GM18519 (cell line): Measurements from ENCODE around the gene UTS2R.

Experiments
- ATAC-seq: cut with Tn5 transposase; IDR thresholded peaks from one replicate; pipeline ENCODE4 v1.9.1; 2021; ENCODE audit warnings: mild to moderate bottlenecking, moderate library complexity; ENCODE audit not compliant: unreplicated experiment, low FRiP score

The UTS2R gene

DNA sequence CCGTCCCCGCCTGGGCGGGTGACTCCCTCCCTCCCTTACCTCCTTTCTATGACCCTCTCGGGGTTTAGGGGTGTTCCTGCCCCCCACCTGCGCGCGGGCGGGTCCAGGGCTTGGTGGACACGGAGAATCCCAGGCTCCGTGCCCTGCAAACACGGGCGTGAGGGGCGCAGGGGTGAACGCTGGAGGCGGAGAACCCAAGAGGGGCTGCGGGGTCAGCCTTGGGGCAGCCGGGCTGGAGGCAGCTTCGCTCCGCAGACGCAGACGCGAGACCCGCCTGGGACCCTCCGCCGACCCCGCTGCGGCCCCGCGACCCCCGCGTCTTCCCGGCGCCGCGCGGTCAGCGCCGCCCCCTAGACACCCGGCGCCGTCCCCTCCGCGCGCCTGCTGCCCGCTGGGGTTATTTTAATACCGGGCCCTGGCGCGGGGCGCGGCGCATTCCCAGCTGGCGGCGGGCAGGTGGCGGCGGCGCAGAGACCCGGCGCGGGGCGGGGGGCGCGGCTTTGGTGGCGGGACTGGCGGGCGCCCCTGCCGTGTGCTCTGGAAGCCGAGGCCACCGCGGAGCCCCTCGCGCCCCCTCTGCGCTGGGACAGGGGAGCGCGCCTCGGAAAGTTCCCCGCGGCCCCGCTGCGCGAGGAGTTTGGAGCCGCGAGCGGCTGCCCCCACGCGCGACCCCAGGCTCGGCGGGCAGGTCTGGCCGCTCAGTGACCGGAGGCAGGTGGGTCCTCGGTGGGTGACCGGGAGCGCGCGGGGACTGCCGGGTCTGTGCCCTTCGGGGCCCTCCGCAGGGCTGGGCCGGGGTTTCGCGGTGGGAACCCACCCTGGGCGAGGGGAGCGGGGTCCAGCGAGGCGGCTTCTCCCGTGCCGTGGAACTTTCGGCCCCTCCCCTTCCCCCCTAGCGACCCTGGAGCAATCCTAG, at the start of gene UTS2R:
Gene UTS2R, plus strand, starts transcription at position 433 of the 916 bp plus-strand sequence. CDS start 2,560 bp downstream, outside the sequence.
- no peak for ATAC-seq

- ATAC-seq, result no peak
These were observed 49.6 kb upstream of the UTS2R start for GRCh38 chr17:82321947-82322466.

- no peak for ATAC-seq
These were observed 48.8 kb upstream of the UTS2R start for GRCh38 chr17:82322526-82323453.

DNA sequence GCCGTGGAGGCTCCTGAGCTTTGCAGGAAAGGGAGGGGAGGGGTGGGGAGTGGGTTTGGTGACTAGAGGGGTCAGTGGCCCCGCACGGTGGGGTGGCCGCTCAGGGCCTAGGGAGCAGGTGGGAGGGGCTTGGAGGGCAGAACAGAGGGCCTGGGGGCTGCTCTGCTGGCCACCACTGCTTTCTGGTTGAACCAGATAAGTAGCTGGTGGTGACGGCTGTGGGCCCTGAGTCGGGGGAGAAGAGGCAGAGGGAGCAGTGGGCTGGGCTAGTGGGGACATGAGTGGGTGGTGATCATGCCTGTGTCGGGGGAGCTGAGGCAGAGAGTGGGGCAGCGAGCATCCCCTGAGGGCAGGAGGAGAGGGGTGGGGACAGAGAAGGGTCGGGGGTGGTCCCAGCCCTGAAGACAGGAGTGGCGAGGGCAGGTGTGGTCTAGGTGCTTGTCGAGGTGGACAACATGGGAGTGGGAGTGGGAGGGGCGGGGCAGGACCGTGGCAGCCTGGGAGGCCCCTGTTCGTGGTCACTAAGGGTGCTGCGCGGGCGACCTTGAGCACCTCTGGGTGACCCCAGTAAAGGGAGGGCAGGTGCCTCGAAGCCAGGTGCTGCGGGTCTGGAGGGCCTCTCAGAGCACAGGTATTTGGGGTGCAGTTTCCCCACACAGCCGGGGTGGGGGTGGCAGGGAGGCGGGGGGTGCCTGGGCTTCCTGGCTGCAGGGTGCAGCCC, 47.9 kb upstream of the UTS2R start:
- ATAC-seq, result no peak

GRCh38 chr17:82324566-82325285, 46.8 kb upstream of the UTS2R start:
- ATAC-seq, result no peak

DNA sequence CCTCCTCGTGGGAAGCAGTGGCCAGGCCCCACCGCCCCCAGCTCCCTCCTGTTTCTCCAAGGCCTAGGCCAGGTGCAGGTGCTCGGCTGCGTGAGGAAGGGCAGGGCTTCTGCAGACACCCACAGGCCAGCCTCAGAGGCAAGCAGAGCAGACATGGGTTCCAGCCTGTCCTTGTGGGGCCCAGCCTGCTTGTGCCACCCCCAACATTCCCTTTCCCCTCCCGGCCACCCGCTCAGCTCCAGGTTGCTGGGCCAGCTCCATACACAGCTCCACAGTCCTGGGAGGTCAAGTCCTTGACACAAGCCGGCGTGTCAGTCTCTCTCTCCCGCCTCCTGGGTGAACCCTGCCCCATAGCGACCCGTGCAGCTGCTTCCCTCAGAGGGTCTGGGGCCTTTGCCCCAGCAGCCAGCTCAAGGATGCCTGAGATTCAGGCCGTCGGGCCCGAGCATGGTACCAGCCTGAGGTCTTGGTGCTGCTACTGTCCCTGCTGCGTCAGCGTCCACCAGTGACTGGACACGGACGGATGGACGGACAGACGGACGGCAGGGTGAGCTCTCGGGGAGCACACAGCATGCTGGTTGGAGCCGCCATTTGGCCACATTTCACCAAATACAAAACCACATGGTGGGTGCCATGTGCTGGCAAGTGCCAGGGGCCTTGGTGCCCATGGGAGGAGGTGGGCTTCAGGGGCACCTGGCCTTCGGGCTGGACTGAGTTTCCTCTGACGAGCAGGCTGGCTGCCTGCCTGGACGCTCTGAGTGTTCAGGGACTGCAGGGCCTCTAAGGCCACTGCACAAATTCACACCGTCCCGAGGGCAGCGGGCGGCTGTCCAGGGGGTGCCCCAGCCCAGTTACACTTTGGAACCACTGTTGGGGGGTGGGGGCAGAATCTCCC, 46.0 kb upstream of the UTS2R start:
- no peak for ATAC-seq

GRCh38 chr17:82327289-82327688, 44.3 kb upstream of the UTS2R start:
- no peak for ATAC-seq

DNA sequence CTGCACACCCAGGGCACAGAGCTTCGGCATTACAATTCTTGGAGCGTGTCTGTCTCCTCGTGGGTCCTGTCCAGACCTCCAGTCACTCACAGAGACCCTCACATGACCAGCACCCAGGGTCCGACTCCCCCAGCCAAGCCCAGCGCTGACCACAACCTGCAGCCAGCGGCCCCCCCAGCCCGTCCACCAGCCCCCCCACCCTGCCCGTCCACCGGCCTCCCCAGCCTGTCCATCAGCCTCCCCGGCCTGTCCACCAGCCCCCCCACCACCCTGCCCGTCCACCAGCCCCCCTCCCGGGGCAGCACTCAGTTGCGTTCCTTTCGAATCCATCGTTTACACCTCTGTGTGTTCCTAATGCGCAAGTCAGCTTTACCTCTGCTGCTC, 43.8 kb upstream of the UTS2R start:
- ATAC-seq, result no peak

DNA sequence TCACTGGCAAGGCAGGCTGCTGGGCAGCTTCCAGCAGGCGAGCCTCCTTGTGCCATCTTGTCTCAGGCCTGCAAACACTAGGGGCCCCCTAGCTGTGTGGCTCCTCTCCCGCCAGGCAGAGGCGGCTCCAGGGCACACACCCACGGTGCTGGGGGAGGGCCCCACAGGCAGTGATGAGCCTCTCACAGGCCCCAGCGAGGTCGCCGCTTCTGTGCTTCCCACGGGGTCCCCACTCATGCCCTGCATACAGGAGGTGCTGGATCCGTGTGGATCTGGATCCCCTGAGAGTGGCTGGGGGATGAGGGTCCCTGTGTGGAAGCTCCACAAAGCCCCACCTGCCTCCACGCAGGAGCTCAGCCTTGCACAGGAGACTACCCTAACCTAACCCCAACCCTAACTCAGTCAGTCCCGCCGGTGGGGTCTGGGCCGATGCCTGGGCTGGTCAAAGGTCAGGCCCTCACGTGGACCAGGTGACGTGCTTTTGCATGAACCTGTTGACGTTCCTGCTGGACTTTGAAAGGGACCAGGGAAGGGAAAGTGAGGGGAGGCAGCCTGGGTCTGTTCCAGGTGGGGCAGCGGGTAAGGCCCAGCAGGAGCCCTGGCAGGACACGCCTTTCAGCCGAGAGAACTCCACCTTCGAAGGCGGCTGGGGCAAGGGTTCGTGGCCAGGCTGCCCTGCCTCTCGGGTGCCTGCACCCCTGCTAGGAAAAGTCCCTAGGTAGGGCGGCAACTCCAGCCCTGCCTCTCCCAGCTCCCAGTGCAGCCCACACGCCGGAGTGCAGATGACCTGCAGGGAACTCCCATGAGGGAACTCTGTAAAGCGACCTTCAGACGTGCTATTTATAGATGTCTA, 43.2 kb upstream of the UTS2R start:
- no peak for ATAC-seq

- ATAC-seq, result no peak
These were observed 42.5 kb upstream of the UTS2R start for GRCh38 chr17:82328994-82329507.

- no peak for ATAC-seq
These were observed 41.8 kb upstream of the UTS2R start for GRCh38 chr17:82329683-82330321.

DNA sequence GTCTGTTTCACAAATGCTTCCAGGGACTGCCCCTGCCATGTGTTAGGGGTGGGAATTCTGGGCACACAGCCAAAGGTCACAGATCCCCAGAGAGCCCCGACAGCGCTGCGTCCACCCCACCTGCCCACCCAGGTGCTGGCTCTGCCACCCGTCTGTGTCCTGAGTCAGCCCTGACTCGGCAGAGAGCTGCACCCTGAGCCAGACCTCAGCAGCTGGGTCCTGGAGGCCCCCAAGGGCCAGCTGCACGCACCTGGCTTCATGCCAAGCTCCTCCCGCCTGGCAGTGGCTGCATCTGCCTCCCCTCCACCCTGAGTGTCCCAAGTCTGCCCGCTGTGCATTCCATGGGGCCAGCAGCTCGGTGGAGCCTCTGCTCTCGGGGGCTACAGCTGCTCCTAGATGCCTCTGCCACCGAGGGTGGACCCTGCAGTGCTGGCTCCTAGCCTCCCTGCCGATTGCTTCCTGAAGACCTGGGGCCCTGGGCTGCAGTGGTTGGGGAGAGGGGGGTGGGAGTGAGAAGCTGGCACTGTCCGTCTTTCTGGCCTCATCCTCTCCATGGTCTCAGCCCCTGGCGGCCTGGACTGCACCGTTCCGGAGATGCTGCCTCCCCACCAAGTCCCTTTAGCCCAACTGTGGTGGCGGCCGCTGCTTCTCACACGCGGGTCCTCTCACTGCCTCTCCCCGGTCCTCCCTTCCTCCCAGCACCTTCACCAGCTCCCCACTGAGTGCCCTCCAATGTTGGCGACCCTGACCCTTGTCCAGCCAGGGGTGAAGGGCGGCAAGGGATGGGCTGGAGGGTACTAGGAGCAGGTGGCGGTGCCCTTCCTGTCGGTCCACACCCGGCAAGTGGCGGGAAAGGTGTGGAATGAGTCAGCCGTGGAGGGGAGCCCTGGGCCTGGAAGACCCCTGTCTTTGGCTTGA, 41.0 kb upstream of the UTS2R start:
- no peak for ATAC-seq

GRCh38 chr17:82331345-82331939, 40.1 kb upstream of the UTS2R start:
- no peak for ATAC-seq

DNA sequence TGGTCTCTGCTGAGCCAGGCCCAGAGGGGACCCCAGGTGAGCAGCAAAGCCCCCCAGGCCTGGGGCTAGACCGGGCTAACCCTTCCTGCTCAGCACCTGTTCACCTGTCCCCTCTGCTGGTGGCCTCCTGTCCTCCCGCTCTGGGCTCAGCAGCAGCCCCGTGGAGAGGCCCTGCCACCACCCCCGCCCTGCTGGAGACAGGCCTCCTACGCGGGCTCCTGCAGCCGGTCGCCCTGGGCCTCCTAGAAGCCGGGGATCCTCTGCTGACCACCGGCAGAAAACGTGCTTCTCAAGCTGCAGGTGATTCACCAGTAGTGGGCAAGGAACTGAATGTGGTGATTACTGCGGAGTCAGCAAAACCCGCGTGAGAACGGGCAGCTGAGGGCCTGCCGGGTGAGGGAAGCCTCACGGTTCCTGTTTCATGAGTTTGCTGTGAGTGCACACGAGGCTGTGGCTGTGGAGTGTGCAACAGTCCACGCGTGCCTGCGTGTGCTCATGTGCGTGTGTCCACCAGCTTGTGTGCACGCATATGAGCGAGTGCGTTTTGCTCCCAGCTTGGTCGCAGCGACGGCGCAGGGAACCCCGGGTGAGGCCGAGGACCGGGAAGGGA, 38.8 kb upstream of the UTS2R start:
- no peak for ATAC-seq
